H1 (cell line): ENCODE data around the gene TMEM258. TPM values are rescaled to one million over a fixed set of nuclear protein-coding genes. Genes with fewer than 3 reads are reported as not detected.
A peak's percentile ranks its signal among the peaks of the same experiment; 100 is the strongest.

ENCODE experiments used
- CTCF ChIA-PET: fragments of 300-600 bp; sonication (Branson Sonifier 250); formaldehyde crosslinking; loops from one replicate; lab custom pipeline; 2021; ENCODE audit not compliant: partially characterized antibody; lab: Charles Lee
- POLR2A ChIA-PET: fragments of 300-600 bp; sonication (Branson Sonifier 250); formaldehyde crosslinking; loops from one replicate; lab custom pipeline; 2021; ENCODE audit warnings: inconsistent platforms; ENCODE audit not compliant: partially characterized antibody; lab: Charles Lee
- DNase-seq, 2 experiments: peaks; one replicate each; pipeline versions ENCODE4 v3.0.0 to v3.0.0-alpha.2; 2010 to 2022; ENCODE audit warnings: low spot score in 2 of 2, low read depth in 1 of 2, mixed read lengths in 1 of 2
- FAIRE-seq: peaks from 2 replicates; lab custom pipeline; 2011; peaks lifted over from hg19 to GRCh38; lab: Jason Lieb, UNC
- H2AFZ ChIP-seq: 2 replicates; pipeline ENCODE4 v1.8.1; 2012; ENCODE audit warnings: low read length, inconsistent platforms
- H2AK5ac ChIP-seq: 2 replicates; pipeline ENCODE4 v1.6.1; 2013; ENCODE audit warnings: low read depth, low read length
- H2BK120ac ChIP-seq: replicated peaks from 2 replicates; pipeline ENCODE3; 2013; ENCODE audit warnings: low read depth, low read length, inconsistent platforms
- H2BK12ac ChIP-seq: 2 replicates; pipeline ENCODE4 v1.6.1; 2013; ENCODE audit warnings: low read depth, low read length
- H2BK15ac ChIP-seq: 2 replicates; pipeline ENCODE4 v1.6.1; 2013; ENCODE audit warnings: low read length
- H2BK20ac ChIP-seq: 2 replicates; pipeline ENCODE4 v1.6.1; 2013; ENCODE audit warnings: low read length
- H2BK5ac ChIP-seq: 2 replicates; pipeline ENCODE4 v1.6.1; 2013; ENCODE audit warnings: low read depth, low read length
- H3K14ac ChIP-seq: 2 replicates; pipeline ENCODE4 v1.6.1; 2013; ENCODE audit warnings: inconsistent platforms; ENCODE audit not compliant: insufficient read length
- H3K18ac ChIP-seq: 2 replicates; pipeline ENCODE4 v1.6.1; 2013; ENCODE audit warnings: low read length; ENCODE audit errors: extremely low read depth
- H3K23ac ChIP-seq: 2 replicates; pipeline ENCODE4 v1.6.1; 2013; ENCODE audit warnings: inconsistent platforms; ENCODE audit not compliant: insufficient read length
- H3K23me2 ChIP-seq: 2 replicates; pipeline ENCODE4 v1.6.1; 2013; ENCODE audit warnings: low read depth, low read length
- H3K27ac ChIP-seq: 2 replicates; pipeline ENCODE4 v1.6.1; 2011; ENCODE audit warnings: low read depth, low read length, inconsistent platforms
- H3K27me3 ChIP-seq, 4 experiments: replicated peaks in 1 of 4; 1 replicate in 1 of 4; 2 replicates in 3 of 4; pipeline versions ENCODE4 v1.6.1 to v1.8.1; 2011 to 2013; ENCODE audit warnings: low read length in 3 of 4, mild to moderate bottlenecking in 3 of 4, inconsistent platforms in 2 of 4, mixed read lengths in 2 of 4, moderate library complexity in 1 of 4; ENCODE audit not compliant: control insufficient read depth in 3 of 4, insufficient read depth in 3 of 4; ENCODE audit errors: extremely low read depth in 1 of 4
- H3K36me3 ChIP-seq, 4 experiments: 2 replicates each; pipeline versions ENCODE4 v1.6.1 to v1.8.1; 2011 to 2013; ENCODE audit warnings: mild to moderate bottlenecking in 4 of 4, low read length in 3 of 4, moderate library complexity in 2 of 4, control low read depth in 1 of 4, inconsistent platforms in 1 of 4; ENCODE audit not compliant: insufficient read depth in 4 of 4, control insufficient read depth in 2 of 4
- H3K4ac ChIP-seq: replicated peaks from 2 replicates; pipeline ENCODE3; 2013; ENCODE audit warnings: low read length, low read depth, mixed read lengths, inconsistent platforms; ENCODE audit not compliant: insufficient read length
- H3K4me1 ChIP-seq, 4 experiments: replicated peaks in 1 of 4; 1 replicate in 1 of 4; 2 replicates in 3 of 4; pipeline versions ENCODE4 v1.6.1 to v1.8.1; 2011 to 2013; ENCODE audit warnings: low read length in 3 of 4, inconsistent platforms in 2 of 4, mixed read lengths in 1 of 4; ENCODE audit not compliant: insufficient read depth in 4 of 4, control insufficient read depth in 3 of 4
- H3K4me2 ChIP-seq, 2 experiments: 2 replicates each; pipeline versions ENCODE4 v1.6.1 to v1.8.1; 2011 to 2013; ENCODE audit warnings: low read depth in 2 of 2, low read length in 2 of 2, control low read depth in 1 of 2, inconsistent platforms in 1 of 2, mild to moderate bottlenecking in 1 of 2; ENCODE audit not compliant: insufficient read depth in 1 of 2
- H3K4me3 ChIP-seq, 4 experiments: fragments of 200-600, 300-600 bp in 1 of 4; sonication (generic), shearing (Covaris generic), sonication (Bioruptor Twin) in 1 of 4; 2 replicates each; pipeline versions ENCODE4 v1.5.1 to v1.8.1; 2011 to 2016; ENCODE audit warnings: low read length in 4 of 4, low read depth in 3 of 4, control low read depth in 2 of 4, inconsistent platforms in 2 of 4, mild to moderate bottlenecking in 2 of 4, mixed read lengths in 1 of 4, moderate library complexity in 1 of 4; ENCODE audit not compliant: insufficient read depth in 2 of 4; ENCODE audit errors: extremely low read depth in 1 of 4
- H3K56ac ChIP-seq: replicated peaks from 2 replicates; pipeline ENCODE3; 2013; ENCODE audit warnings: low read depth, mild to moderate bottlenecking, mixed read lengths, low read length, inconsistent platforms; ENCODE audit not compliant: insufficient read length
- H3K79me1 ChIP-seq: 2 replicates; pipeline ENCODE4 v1.6.1; 2013; ENCODE audit warnings: low read depth, low read length, control low read depth
- H3K79me2 ChIP-seq, 2 experiments: 2 replicates each; pipeline versions ENCODE4 v1.6.1 to v1.8.1; 2012 to 2013; ENCODE audit warnings: low read length in 2 of 2, mild to moderate bottlenecking in 2 of 2, inconsistent platforms in 1 of 2; ENCODE audit not compliant: insufficient read depth in 2 of 2, control insufficient read depth in 1 of 2
- H3K9ac ChIP-seq, 4 experiments: replicated peaks in 1 of 4; 1 replicate in 1 of 4; 2 replicates in 3 of 4; pipeline versions ENCODE4 v1.6.1 to v1.8.1; 2011 to 2013; ENCODE audit warnings: low read depth in 3 of 4, low read length in 3 of 4, control low read depth in 2 of 4, mild to moderate bottlenecking in 2 of 4, moderate library complexity in 2 of 4, inconsistent platforms in 1 of 4; ENCODE audit errors: extremely low read depth in 1 of 4
- H3K9me3 ChIP-seq, 2 experiments: 2 replicates each; pipeline versions ENCODE4 v1.6.1 to v1.8.1; 2012 to 2013; ENCODE audit warnings: mild to moderate bottlenecking in 2 of 2, moderate library complexity in 2 of 2, control low read depth in 1 of 2, inconsistent platforms in 1 of 2, low read depth in 1 of 2, low read length in 1 of 2, mixed read lengths in 1 of 2; ENCODE audit not compliant: insufficient read depth in 2 of 2
- H4K20me1 ChIP-seq, 2 experiments: replicated peaks in 1 of 2; 2 replicates each; pipeline versions ENCODE3 to v1.8.1; 2011 to 2013; ENCODE audit warnings: inconsistent platforms in 2 of 2, low read length in 2 of 2, mild to moderate bottlenecking in 1 of 2; ENCODE audit not compliant: insufficient read depth in 2 of 2, control insufficient read depth in 1 of 2
- H4K5ac ChIP-seq: 2 replicates; pipeline ENCODE4 v1.6.1; 2013; ENCODE audit warnings: low read length, low read depth, mixed read lengths, inconsistent platforms; ENCODE audit not compliant: insufficient read length
- H4K8ac ChIP-seq: 2 replicates; pipeline ENCODE4 v1.8.0; 2013; ENCODE audit warnings: mild to moderate bottlenecking, moderate library complexity, low read length, inconsistent platforms; ENCODE audit not compliant: insufficient read depth; ENCODE audit errors: extremely low read depth
- H4K91ac ChIP-seq: replicated peaks from 2 replicates; pipeline ENCODE3; 2013; ENCODE audit warnings: low read length, mixed read lengths, inconsistent platforms; ENCODE audit not compliant: insufficient read length
- ATF3 ChIP-seq: IDR thresholded peaks from 2 replicates; pipeline ENCODE4 v1.6.1; 2011; ENCODE audit warnings: low read depth, mild to moderate bottlenecking, low read length; ENCODE audit not compliant: insufficient read depth
- BACH1 ChIP-seq: IDR thresholded peaks from 2 replicates; pipeline ENCODE4 v1.6.1; 2012; ENCODE audit warnings: low read length, improper control_type of control experiment
- CREB1 ChIP-seq: IDR thresholded peaks from 2 replicates; pipeline ENCODE4 v1.6.1; 2012; ENCODE audit warnings: inconsistent platforms
- HDAC6 ChIP-seq: IDR thresholded peaks from one replicate; pipeline ENCODE4 v1.7.1; 2012; ENCODE audit warnings: low read depth, mild to moderate bottlenecking, inconsistent platforms, low read length, moderate library complexity
- KDM4A ChIP-seq: IDR thresholded peaks from one replicate; pipeline ENCODE4 v1.7.1; 2012; ENCODE audit warnings: low read depth, mild to moderate bottlenecking, moderate library complexity, low read length, inconsistent platforms; ENCODE audit not compliant: severe bottlenecking
- MAFK ChIP-seq: IDR thresholded peaks from 2 replicates; pipeline ENCODE4 v1.6.1; 2012; ENCODE audit warnings: low read depth, mild to moderate bottlenecking, improper control_type of control experiment, low read length
- MAX ChIP-seq: IDR thresholded peaks from 2 replicates; pipeline ENCODE4 v1.6.1; 2012; ENCODE audit warnings: inconsistent platforms
- NANOG ChIP-seq: IDR thresholded peaks from 2 replicates; pipeline ENCODE4 v1.6.1; 2011; ENCODE audit warnings: low read length, low read depth, mild to moderate bottlenecking, inconsistent platforms; ENCODE audit not compliant: insufficient read depth, poor library complexity, severe bottlenecking
- POLR2A ChIP-seq, 2 experiments: IDR thresholded peaks; 1 replicate in 1 of 2; 2 replicates in 1 of 2; pipeline ENCODE4 v1.6.1; 2011; ENCODE audit warnings: low read depth in 2 of 2, low read length in 2 of 2, mild to moderate bottlenecking in 2 of 2; ENCODE audit errors: control extremely low read depth in 1 of 2
- SIRT6 ChIP-seq: IDR thresholded peaks from one replicate; pipeline ENCODE4 v1.7.1; 2012; ENCODE audit warnings: low read length, inconsistent platforms
- TBP ChIP-seq: IDR thresholded peaks from 2 replicates; pipeline ENCODE4 v1.6.1; 2011; ENCODE audit warnings: low read depth, low read length, improper control_type of control experiment
- WGBS, 2 experiments: shearing (Covaris generic) in 1 of 2; methylation state at CpG; one replicate each; pipeline versions ENCODE4 v1.1.6 to v1.1.7; 2013 to 2015; ENCODE audit warnings: low lambda C conversion rate in 2 of 2, mixed read lengths in 2 of 2, inconsistent platforms in 1 of 2, low coverage in 1 of 2, missing lambda C conversion rate in 1 of 2; ENCODE audit not compliant: insufficient replicate concordance in 2 of 2, insufficient coverage in 1 of 2, insufficient read length in 1 of 2; ENCODE audit errors: extremely low coverage in 1 of 2, missing lambda C conversion rate in 1 of 2; 5-methylcytosine and 5-hydroxymethylcytosine counted together
- polyA plus RNA-seq, 7 experiments: library from polyadenylated mRNA; depleted of rRNA in 3 of 7; stranded (reverse) in 5 of 7; unstranded in 2 of 7; fragments of >200 nt in 5 of 7; fragments of 200-250 nt in 2 of 7; gene quantifications; 1 replicate in 5 of 7; 2 replicates in 1 of 7; 4 replicates in 1 of 7; pipeline versions ENCODE4 v1.2.1 to v1.2.3, GENCODE V29; 2011 to 2013; ENCODE audit warnings: missing spikeins in 2 of 7, mixed read lengths in 2 of 7
- total RNA-seq: library from RNA; stranded (reverse); fragmentation: NEBNext Ultra II Directional; extraction: Animal tissue kit (Norgen Biotek cat#: 25700); gene quantifications from 2 replicates; pipeline ENCODE4 v1.2.1, GENCODE V29; 2021

Gene TMEM258
- total and polyA plus RNA-seq, 2 of the 8 experiments (the other 6 are each of a cell fraction or from before 2014, with no cell fraction given): 186 to 759 TPM

- DNase-seq: no peak
- Histone ChIP-seq H3K9me3 (no peaks in the 10 kb centered on the region), H2BK12ac (peak overlapping the region; percentile 84; the same call in 1 of the 2 replicates), H3K56ac (no peak overlapping the region), H2AK5ac (no peak overlapping the region), H3K4me2 (no peak overlapping the region), H3K79me1 (no peaks in the 10 kb centered on the region), H2BK5ac (no peak overlapping the region), H3K23me2 (no peaks in the 10 kb centered on the region), H3K18ac (peak overlapping the region; percentile 48; the same call in 1 of the 2 replicates), H3K4me1 (peaks cover 0 to 19% (median 15%) of the 10 kb centered on the region in 4 experiments; a peak in 6 of 7 replicates), H3K14ac (no peak overlapping the region), H3K27ac (no peak overlapping the region), H3K27me3 (peaks cover 4 to 21% (median 16%) of the 10 kb centered on the region in 4 experiments), H2BK15ac (peak overlapping the region; percentile 99), H4K91ac (peak overlapping the region; percentile 49), H2BK120ac (no peak overlapping the region), H2BK20ac (no peak overlapping the region), H4K8ac (no peak overlapping the region), H3K23ac (no peak overlapping the region), H4K5ac (no peak overlapping the region), H3K9ac (no peak overlapping the region), H3K4me3 (no peak overlapping the region), H3K36me3 (no peaks in the 10 kb centered on the region), H2AFZ (no peak overlapping the region), H4K20me1 (peaks cover 0 to 1% of the 10 kb centered on the region in 2 experiments), H3K4ac (no peak overlapping the region), H3K79me2 (no peaks in the 10 kb centered on the region)
- TF ChIP-seq BACH1 (no peak), MAFK (no peak), MAX (no peak), ATF3 (no peak), HDAC6 (no peak), POLR2A (IDR thresholded peaks at IDR 0.05; ENCODE audit: control extremely low read depth in 1 of 2, low read depth in 2 of 2, low read length in 2 of 2) (no peak), TBP (no peak), NANOG (no peak), CREB1 (no peak), SIRT6 (no peak), KDM4A (no peak)
- WGBS, 2 experiments: 88% methylated on average over 31 of the region's 31 CpGs; no CpG with 5 or more reads in 1 of the 2 experiments
- FAIRE-seq: no peak
- POLR2A ChIA-PET: interaction anchor here (0.8 to 3.5 kb wide), 5 partner anchors 26 to 67 kb away, joined by 3 to 13 read pairs (median 5); partner anchors contain the start of genes FEN1 and TMEM258
- CTCF ChIA-PET: interaction anchor here (0.8 to 6.0 kb wide), 9 partner anchors 10 to 42 kb away, joined by 3 to 48 read pairs (median 11); partner anchors contain the start of genes FEN1 and TMEM258
Measured at GRCh38 chr11:61754534-61755482, 37.6 kb downstream of the TMEM258 start.
